GM13977 (cell line): ENCODE measurements around the gene ELANE.
A peak's percentile ranks its signal among the peaks of the same experiment; 100 is the strongest.

Experiments
- DNase-seq: peaks from one replicate; pipeline ENCODE4 v3.0.0; 2012; ENCODE audit warnings: low spot score
- in situ Hi-C: fragments of 300-500 bp; cut with MboI; formaldehyde crosslinking; loops from one replicate; pipeline ENCODE4 v1.12.0; 2022; ENCODE audit warnings: low sequenced_read_pairs, low pct_unique_long_range_greater_than_20kb, mixed read lengths, inconsistent platforms; ENCODE audit not compliant: unreplicated experiment
- TF ChIP-seq, protein P1 (sequence below): IDR thresholded peaks from 2 replicates; pipeline ENCODE4 v1.5.1; 2012; ENCODE audit warnings: mild to moderate bottlenecking, control low read depth; ENCODE audit not compliant: insufficient read depth; ENCODE audit errors: extremely low read depth, missing control alignments

The ELANE gene

DNA sequence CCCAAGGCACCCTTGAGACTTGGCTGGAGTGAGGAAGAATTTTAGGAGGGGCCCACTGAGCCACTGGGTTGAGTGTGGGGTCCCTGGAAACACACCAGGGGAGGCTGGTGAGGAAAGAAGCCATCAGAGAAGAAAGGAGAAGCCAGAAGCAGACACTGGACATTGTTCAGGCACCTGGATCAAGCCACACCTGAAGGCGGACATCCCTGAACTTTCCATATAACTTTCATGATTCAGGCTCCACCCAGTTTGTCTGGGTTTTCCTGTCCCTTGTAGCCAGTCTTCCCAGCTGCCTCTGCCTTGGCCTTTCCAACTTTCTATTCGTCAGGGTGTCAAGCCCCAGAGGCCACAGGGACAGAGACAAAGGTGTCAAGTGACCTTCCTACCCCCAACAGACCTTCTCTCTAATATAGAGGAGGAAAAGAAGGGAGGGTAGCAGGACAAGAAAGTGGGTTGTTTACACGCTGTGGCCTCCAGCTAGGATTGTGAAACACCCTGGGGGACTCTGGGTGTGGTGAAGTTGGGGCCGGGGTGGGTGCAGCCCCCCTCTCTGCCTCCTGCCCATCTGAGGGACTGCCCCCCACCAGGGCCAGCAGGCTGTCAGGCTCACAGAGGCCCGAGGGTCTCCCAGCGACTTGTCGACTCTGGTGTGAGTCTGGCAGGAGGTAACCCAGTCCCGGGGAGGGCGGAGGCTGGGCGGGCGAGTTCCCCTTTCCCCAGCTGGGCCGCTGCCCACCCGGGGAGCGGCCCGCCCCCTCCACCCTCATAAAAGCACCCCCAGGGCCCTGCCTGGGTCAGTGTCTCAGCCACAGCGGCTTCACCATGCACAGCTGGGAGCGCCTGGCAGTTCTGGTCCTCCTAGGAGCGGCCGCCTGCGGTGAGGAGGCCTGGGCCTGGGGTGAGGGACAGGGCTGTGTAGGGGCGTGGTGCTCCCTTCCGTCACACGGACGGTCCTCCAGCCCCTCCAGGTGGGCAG is 7.1 kb downstream of the ELANE start, which contains the start of gene CFD:
Gene CFD, plus strand, starts transcription at position 797 of the 976 bp plus-strand sequence. Its CDS starts 26 bp downstream, at position 823.
- in situ Hi-C loops: loop anchor here (10.0 kb wide), 1 partner anchor 126 kb away; the partner anchor contains the start of gene WDR18
- TF ChIP-seq, protein P1, sequence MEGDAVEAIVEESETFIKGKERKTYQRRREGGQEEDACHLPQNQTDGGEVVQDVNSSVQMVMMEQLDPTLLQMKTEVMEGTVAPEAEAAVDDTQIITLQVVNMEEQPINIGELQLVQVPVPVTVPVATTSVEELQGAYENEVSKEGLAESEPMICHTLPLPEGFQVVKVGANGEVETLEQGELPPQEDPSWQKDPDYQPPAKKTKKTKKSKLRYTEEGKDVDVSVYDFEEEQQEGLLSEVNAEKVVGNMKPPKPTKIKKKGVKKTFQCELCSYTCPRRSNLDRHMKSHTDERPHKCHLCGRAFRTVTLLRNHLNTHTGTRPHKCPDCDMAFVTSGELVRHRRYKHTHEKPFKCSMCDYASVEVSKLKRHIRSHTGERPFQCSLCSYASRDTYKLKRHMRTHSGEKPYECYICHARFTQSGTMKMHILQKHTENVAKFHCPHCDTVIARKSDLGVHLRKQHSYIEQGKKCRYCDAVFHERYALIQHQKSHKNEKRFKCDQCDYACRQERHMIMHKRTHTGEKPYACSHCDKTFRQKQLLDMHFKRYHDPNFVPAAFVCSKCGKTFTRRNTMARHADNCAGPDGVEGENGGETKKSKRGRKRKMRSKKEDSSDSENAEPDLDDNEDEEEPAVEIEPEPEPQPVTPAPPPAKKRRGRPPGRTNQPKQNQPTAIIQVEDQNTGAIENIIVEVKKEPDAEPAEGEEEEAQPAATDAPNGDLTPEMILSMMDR: no peak
- DNase-seq: no peak

DNA sequence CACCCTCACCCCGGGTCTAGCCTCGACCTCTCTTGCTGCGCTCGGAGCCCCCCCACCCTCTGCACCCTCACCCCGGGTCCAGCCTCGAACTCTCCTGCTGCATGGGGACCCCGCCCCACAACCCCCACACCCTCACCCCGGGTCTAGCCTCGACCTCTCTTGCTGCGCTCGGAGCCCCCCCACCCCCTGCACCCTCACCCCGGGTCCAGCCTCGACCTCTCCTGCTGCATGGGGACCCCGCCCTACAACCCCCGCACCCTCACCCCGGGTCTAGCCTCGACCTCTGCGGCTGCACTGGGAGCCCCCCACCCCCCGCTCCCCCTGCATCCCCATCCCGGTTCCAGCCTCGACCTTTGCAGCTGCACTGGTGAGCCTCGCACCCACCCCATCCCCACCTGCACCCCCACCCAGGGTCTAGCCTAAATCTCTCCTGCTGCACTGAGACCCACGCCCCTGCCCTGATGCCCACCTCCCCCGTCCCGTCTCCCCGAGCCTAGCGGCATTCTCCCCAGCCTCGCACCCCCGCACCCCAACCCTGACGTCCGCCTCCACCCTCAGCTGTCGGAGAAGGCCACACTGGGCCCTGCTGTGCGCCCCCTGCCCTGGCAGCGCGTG is 9.1 kb downstream of the ELANE start:
- no peak for DNase-seq
- TF ChIP-seq, protein P1: no peak
- in situ Hi-C loops: loop anchor here (10.0 kb wide), 1 partner anchor 64 kb away; the partner anchor contains the start of gene ARID3A

DNA sequence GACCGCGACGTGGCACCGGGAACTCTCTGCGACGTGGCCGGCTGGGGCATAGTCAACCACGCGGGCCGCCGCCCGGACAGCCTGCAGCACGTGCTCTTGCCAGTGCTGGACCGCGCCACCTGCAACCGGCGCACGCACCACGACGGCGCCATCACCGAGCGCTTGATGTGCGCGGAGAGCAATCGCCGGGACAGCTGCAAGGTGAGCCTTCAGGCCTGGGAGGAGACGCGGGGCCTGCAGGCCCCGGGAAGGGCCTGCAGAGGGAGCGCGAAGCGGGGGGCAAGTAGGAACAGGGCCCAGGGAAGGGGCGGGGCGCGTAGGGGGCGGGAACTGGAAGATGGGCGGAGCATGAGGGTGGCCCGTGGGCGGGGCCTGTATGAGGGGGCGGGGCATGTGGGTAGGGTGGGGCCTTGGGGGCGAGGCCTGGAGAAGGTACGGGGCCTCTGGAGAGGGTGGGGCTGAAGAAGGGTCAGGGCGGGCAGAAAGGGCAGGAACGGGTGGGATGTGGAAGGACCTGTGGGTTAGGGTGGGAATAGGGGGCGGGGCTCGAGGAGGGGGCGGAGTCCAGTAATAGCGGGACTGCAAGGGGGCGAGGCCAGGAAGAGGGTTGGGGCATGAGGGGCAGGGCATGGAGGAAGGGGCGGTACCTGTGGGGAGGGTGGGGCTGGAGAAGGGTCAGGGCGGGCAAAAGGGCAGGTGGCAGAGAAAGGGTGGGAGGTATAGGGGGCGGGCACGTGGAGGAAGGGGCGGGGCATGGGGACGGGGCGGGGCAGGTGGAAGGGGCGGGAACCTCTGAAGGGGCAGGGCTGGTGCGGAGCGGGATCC is 9.9 kb downstream of the ELANE start:
- peak; percentile 92 for DNase-seq
- in situ Hi-C loops: loop anchor here (10.0 kb wide), 1 partner anchor 63 kb away; the partner anchor contains the start of gene ARID3A
- TF ChIP-seq, protein P1: no peak

DNA sequence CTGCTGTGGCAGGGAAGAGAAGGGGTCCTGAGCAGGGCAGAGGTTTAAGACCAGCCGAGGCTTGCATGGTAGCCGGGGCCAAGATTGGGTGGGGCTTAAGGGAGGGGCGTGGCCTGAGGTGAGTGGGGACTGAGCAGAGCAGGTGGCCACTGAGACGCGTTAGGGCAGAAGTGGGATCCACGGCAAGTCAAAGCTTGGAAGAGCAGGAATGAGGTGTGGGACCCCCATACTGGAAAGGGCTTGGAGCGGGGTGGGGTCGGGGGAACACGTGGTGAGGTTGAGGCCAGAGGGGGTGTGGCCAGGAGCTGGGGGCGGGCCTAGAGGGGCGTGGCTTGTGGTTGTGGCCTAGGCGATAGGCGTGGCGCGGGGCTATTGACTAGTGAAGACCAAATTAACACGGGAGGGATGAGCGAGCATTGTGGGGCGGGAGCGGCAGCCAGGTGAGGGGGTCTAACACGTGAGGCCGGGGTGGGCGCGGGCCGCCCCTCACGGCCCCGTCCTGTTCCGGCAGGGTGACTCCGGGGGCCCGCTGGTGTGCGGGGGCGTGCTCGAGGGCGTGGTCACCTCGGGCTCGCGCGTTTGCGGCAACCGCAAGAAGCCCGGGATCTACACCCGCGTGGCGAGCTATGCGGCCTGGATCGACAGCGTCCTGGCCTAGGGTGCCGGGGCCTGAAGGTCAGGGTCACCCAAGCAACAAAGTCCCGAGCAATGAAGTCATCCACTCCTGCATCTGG is 10.6 kb downstream of the ELANE start:
- DNase-seq: peak; percentile 91
- in situ Hi-C loops: loop anchor here (10.0 kb wide), 1 partner anchor 62 kb away; the partner anchor contains the start of gene ARID3A
- TF ChIP-seq, protein P1: no peak

DNA sequence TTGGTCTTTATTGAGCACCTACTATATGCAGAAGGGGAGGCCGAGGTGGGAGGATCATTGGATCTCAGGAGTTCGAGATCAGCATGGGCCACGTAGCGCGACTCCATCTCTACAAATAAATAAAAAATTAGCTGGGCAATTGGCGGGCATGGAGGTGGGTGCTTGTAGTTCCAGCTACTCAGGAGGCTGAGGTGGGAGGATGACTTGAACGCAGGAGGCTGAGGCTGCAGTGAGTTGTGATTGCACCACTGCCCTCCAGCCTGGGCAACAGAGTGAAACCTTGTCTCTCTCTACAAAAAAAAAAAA is 11.2 kb downstream of the ELANE start:
- DNase-seq: no peak
- in situ Hi-C loops: loop anchor here (10.0 kb wide), 1 partner anchor 62 kb away; the partner anchor contains the start of gene ARID3A
- TF ChIP-seq, protein P1: no peak
